ENCODE measurements around the gene NPB.

NPB gene

GRCh38 chr17:81921996-81922565 is 20.0 kb downstream of the NPB start:
- no peak for TF ChIP-seq CTCF (IDR thresholded peaks at IDR 0.05; ENCODE audit: insufficient read depth, low read depth, low read length, missing control alignments)
- no peak for DNase-seq (ENCODE audit: low read depth)
- H3K4me3 ChIP-seq (ENCODE audit: low read depth, low read length) = no peak overlapping the region

- no peak overlapping the region for H3K4me3 ChIP-seq (ENCODE audit: low read depth, low read length)
- TF ChIP-seq CTCF (IDR thresholded peaks at IDR 0.05; ENCODE audit: insufficient read depth, low read depth, low read length, missing control alignments) = no peak
- no peak for DNase-seq (ENCODE audit: low read depth)
These were observed 20.7 kb downstream of the NPB start for GRCh38 chr17:81922566-81923301.

GRCh38 chr17:81923302-81924260 is 21.5 kb downstream of the NPB start:
- no peak for DNase-seq (ENCODE audit: low read depth)
- H3K4me3 ChIP-seq (ENCODE audit: low read depth, low read length) = no peak overlapping the region
- no peak for TF ChIP-seq CTCF (IDR thresholded peaks at IDR 0.05; ENCODE audit: insufficient read depth, low read depth, low read length, missing control alignments)

- no peak for DNase-seq (ENCODE audit: low read depth)
These were observed 22.8 kb downstream of the NPB start for GRCh38 chr17:81924557-81925532.

GRCh38 chr17:81925860-81926450 is 23.9 kb downstream of the NPB start:
- TF ChIP-seq CTCF (IDR thresholded peaks at IDR 0.05; ENCODE audit: insufficient read depth, low read depth, low read length, missing control alignments) = no peak
- H3K4me3 ChIP-seq (ENCODE audit: low read depth, low read length) = peak overlapping the region; percentile 90
- no peak for DNase-seq (ENCODE audit: low read depth)

More at GRCh38 chr17:81924557-81925532, 22.8 kb downstream of the NPB start:
- H3K4me3 ChIP-seq (ENCODE audit: low read depth, low read length) = no peak overlapping the region
- no peak for TF ChIP-seq CTCF (IDR thresholded peaks at IDR 0.05; ENCODE audit: insufficient read depth, low read depth, low read length, missing control alignments)
